Stomach (tissue), 9 donors: Measurements from ENCODE around the gene AKAP5. TPM values are rescaled to one million over a fixed set of nuclear protein-coding genes. Genes with fewer than 3 reads are reported as not detected.
A peak's percentile ranks its signal among the peaks of the same experiment; 100 is the strongest.
"Not testable (repeated sequence)": the region's sequence is repeated elsewhere in the genome, so short reads cannot be mapped to it uniquely, and the experiment has no call there.

ENCODE experiments used
- DNase-seq, 2 donors: peaks; one replicate each; pipeline versions ENCODE4 v3.0.0 to v3.0.0-alpha.2; 2013 to 2019
- H3K27ac ChIP-seq, 5 donors: fragments of 200-600 bp in 4 of 5; sonication (generic) in 4 of 5; one replicate each; pipeline ENCODE4 v1.5.1; 2013 to 2019; ENCODE audit warnings: mild to moderate bottlenecking in 1 of 5, moderate library complexity in 1 of 5
- H3K27me3 ChIP-seq, 3 donors: fragments of 200-600 bp; sonication (generic); one replicate each; pipeline ENCODE4 v1.5.1; 2017 to 2019; ENCODE audit warnings: mixed run types in 1 of 3
- H3K36me3 ChIP-seq, 4 donors: fragments of 200-600 bp; sonication (generic); 1 replicate in 3 of 4; 2 replicates in 1 of 4; pipeline ENCODE4 v1.5.1; 2016 to 2019
- H3K4me1 ChIP-seq, 4 donors: fragments of 200-600 bp; sonication (generic); one replicate each; pipeline ENCODE4 v1.5.1; 2016 to 2019
- H3K4me3 ChIP-seq, 4 donors: fragments of 200-600 bp; sonication (generic) in 3 of 4; one replicate each; pipeline ENCODE4 v1.5.1; 2016 to 2019; ENCODE audit warnings: mild to moderate bottlenecking in 1 of 4
- H3K9me3 ChIP-seq, 4 donors: fragments of 200-600 bp; sonication (generic); one replicate each; pipeline ENCODE4 v1.5.1; 2016 to 2019
- CTCF ChIP-seq, 7 experiments: fragments of 450-650 bp in 4 of 7; fragments of 200-600 bp in 3 of 7; sonication (generic) in 3 of 7; IDR thresholded peaks; one replicate each; pipeline ENCODE4 v1.5.1; 2016 to 2019; ENCODE audit warnings: antibody characterized with exemption in 7 of 7, control low read depth in 2 of 7, mild to moderate bottlenecking in 1 of 7
- EP300 ChIP-seq: sonication (generic); formaldehyde crosslinking; IDR thresholded peaks from one replicate; pipeline ENCODE4 v1.6.1; 2017; ENCODE audit warnings: antibody characterized with exemption
- POLR2A ChIP-seq, 4 donors: fragments of 450-650 bp; IDR thresholded peaks; one replicate each; pipeline ENCODE4 v1.6.1; 2016; ENCODE audit warnings: antibody characterized with exemption in 4 of 4, control low read depth in 2 of 4, mild to moderate bottlenecking in 1 of 4, moderate library complexity in 1 of 4
- POLR2AphosphoS5 ChIP-seq, 3 donors: sonication (generic); formaldehyde crosslinking; IDR thresholded peaks; one replicate each; pipeline ENCODE4 v1.6.1; 2016; ENCODE audit warnings: antibody characterized with exemption in 3 of 3
- WGBS, 5 donors: extraction: QIAGEN DNeasy Blood & Tissue Kit in 3 of 5; methylation state at CpG; one replicate each; pipeline versions ENCODE4 v1.1.5 to v1.1.7; 2013 to 2018; 5-methylcytosine and 5-hydroxymethylcytosine counted together
- intact Hi-C: fragments of 100-400 bp; cut with DNase I; formaldehyde crosslinking; loops from one replicate; pipeline ENCODE4 v1.15.1; 2023; ENCODE audit warnings: low total_unique reads
- polyA plus RNA-seq, 3 donors: library from polyadenylated mRNA; stranded (reverse); fragments of 200-250 nt; gene quantifications; one replicate each; pipeline ENCODE4 v1.2.3, GENCODE V29; 2013
- total RNA-seq, 5 donors: library from RNA; depleted of rRNA; stranded (reverse); fragments of >200 nt; gene quantifications; one replicate each; pipeline versions ENCODE4 v1.1.0 to v1.2.3, GENCODE V29; 2014 to 2016
- donor health status: healthy with polysubstance abuse.
- donor health status: Bipolar disorder and iron deficiency.
- donor health status: healthy.

The AKAP5 gene
- total and polyA plus RNA-seq, 8 donors, result 0.15 to 3.2 (median 0.72) TPM; not detected in 3

GRCh38 chr14:64510825-64511671 is 45.7 kb downstream of the AKAP5 start:
- Histone ChIP-seq H3K4me1 (peaks cover 40 to 99% (median 73%) of the 10 kb centered on the region in 4 donors), H3K9me3 (no peaks in the 10 kb centered on the region), H3K27ac (peak overlapping the region in 4 of 5 donors; percentile 23 to 63 (median 35)), H3K27me3 (no peaks in the 10 kb centered on the region), H3K36me3 (no peaks in the 10 kb centered on the region), H3K4me3 (no peak overlapping the region)
- 18 to 22% (median 20%) methylated on average over 4 of the region's 4 CpGs for WGBS, 5 donors
- intact Hi-C loops, result no loop called here
- DNase-seq, result peak; percentile 76 to 91
- no peak for TF ChIP-seq POLR2A (IDR thresholded peaks at IDR 0.05)
- TF ChIP-seq POLR2AphosphoS5 (IDR thresholded peaks at IDR 0.05), result peak in 2 of 3 donors; percentile 56 to 76
- peak in 6 of 7 experiments; percentile 38 to 90 (median 87) for TF ChIP-seq CTCF (IDR thresholded peaks at IDR 0.05)
- TF ChIP-seq EP300, result no peak

GRCh38 chr14:64513271-64513670 is 48.0 kb downstream of the AKAP5 start:
- Histone ChIP-seq H3K4me1 (peaks cover 18 to 96% (median 63%) of the 10 kb centered on the region in 4 donors), H3K9me3 (no peaks in the 10 kb centered on the region), H3K4me3 (no peak overlapping the region), H3K27me3 (no peaks in the 10 kb centered on the region), H3K27ac (no peak overlapping the region), H3K36me3 (no peaks in the 10 kb centered on the region)
- intact Hi-C loops, result no loop called here
- no peak for DNase-seq
- no peak for TF ChIP-seq POLR2A (IDR thresholded peaks at IDR 0.05)
- no peak for TF ChIP-seq CTCF (IDR thresholded peaks at IDR 0.05)
- TF ChIP-seq EP300, result no peak
- no peak for TF ChIP-seq POLR2AphosphoS5 (IDR thresholded peaks at IDR 0.05)
- WGBS, 5 donors, result 75 to 87% (median 80%) methylated on average over 2 of the region's 2 CpGs

GRCh38 chr14:64515053-64515452 is 49.8 kb downstream of the AKAP5 start:
- TF ChIP-seq POLR2AphosphoS5 (IDR thresholded peaks at IDR 0.05) (peak in 1 of 3 donors; percentile 27), EP300 (no peak)
- DNase-seq, result peak in 1 of 2 donors; percentile 46
- Histone ChIP-seq H3K27me3 (no peaks in the 10 kb centered on the region), H3K4me3 (no peak overlapping the region), H3K27ac (peak overlapping the region in 2 of 5 donors; percentile 30 to 50), H3K4me1 (peaks cover 18 to 82% (median 54%) of the 10 kb centered on the region in 4 donors), H3K9me3 (no peaks in the 10 kb centered on the region), H3K36me3 (no peaks in the 10 kb centered on the region)
- WGBS, 5 donors, result 9 to 37% (median 20%) methylated on average over 1 of the region's 1 CpG
- intact Hi-C loops, result no loop called here

GRCh38 chr14:64516969-64517368 is 51.7 kb downstream of the AKAP5 start:
- Histone ChIP-seq H3K27ac (no peak overlapping the region), H3K9me3 (no peaks in the 10 kb centered on the region), H3K4me1 (peaks cover 9 to 67% (median 41%) of the 10 kb centered on the region in 4 donors), H3K36me3 (peaks cover 4 to 7% (median 6%) of the 10 kb centered on the region in 4 donors), H3K27me3 (no peaks in the 10 kb centered on the region), H3K4me3 (no peak overlapping the region)
- TF ChIP-seq CTCF (IDR thresholded peaks at IDR 0.05) (no peak), EP300 (no peak), POLR2A (IDR thresholded peaks at IDR 0.05) (no peak), POLR2AphosphoS5 (IDR thresholded peaks at IDR 0.05) (no peak)
- 68 to 82% (median 76%) methylated on average over 1 of the region's 1 CpG for WGBS, 5 donors
- intact Hi-C loops, result no loop called here
- no peak for DNase-seq

GRCh38 chr14:64517667-64518066 is 52.4 kb downstream of the AKAP5 start:
- H3K27me3 ChIP-seq, H3K9me3 ChIP-seq, intact Hi-C loops, DNase-seq, H3K4me3 ChIP-seq, H3K27ac ChIP-seq: not testable (repeated sequence)
- peaks cover 9 to 60% (median 37%) of the 10 kb centered on the region in 4 donors for H3K4me1 ChIP-seq
- 76 to 92% (median 82%) methylated on average over 6 of the region's 6 CpGs for WGBS, 5 donors
- peaks cover 11 to 14% (median 13%) of the 10 kb centered on the region in 4 donors for H3K36me3 ChIP-seq
